ENCODE measurements around the gene KCNQ1OT1.

GRCh38 chr11:2673871-2674471 lies 25.8 kb downstream of the KCNQ1OT1 start:
- TF ChIP-seq NFYB (CRISPR knock-in tag; conservative IDR thresholded peaks at IDR 0.05; ENCODE audit: low read depth) (no peak), CTCF (IDR thresholded peaks at IDR 0.05) (no peak), TCF7 (CRISPR knock-in tag; IDR thresholded peaks at IDR 0.05; ENCODE audit: low read depth) (no peak), ZNF138 (CRISPR knock-in tag; conservative IDR thresholded peaks at IDR 0.05) (no peak)
